HL-60 (cell line): ENCODE results near the gene WWOX.

Experiments used
- CTCF ChIP-seq: IDR thresholded peaks from one replicate; pipeline ENCODE4 v1.5.1; 2011; ENCODE audit warnings: low read length, control low read depth, inconsistent platforms; ENCODE audit not compliant: insufficient read depth
- GABPA ChIP-seq: IDR thresholded peaks from 2 replicates; pipeline ENCODE4 v1.6.1; 2012; ENCODE audit warnings: low read depth
- POLR2AphosphoS5 ChIP-seq: IDR thresholded peaks from 2 replicates; pipeline ENCODE4 v1.6.1; 2012; ENCODE audit warnings: low read depth
- REST ChIP-seq: IDR thresholded peaks from 2 replicates; pipeline ENCODE4 v1.6.1; 2012; ENCODE audit warnings: low read depth; ENCODE audit not compliant: insufficient replicate concordance
- SPI1 ChIP-seq: IDR thresholded peaks from 2 replicates; pipeline ENCODE4 v1.6.1; 2012; ENCODE audit warnings: low read depth, mild to moderate bottlenecking, borderline replicate concordance

GRCh38 chr16:78903843-78904242 is 804.4 kb downstream of the WWOX start:
- TF ChIP-seq POLR2AphosphoS5 = no peak
- no peak for TF ChIP-seq CTCF
- TF ChIP-seq REST = no peak
- no peak for TF ChIP-seq SPI1
- TF ChIP-seq GABPA = no peak
